HG03135 (cell line): ENCODE data around the gene OR2W1.

Experiments used
- ATAC-seq: cut with Tn5 transposase; IDR thresholded peaks from one replicate; pipeline ENCODE4 v1.9.1; 2021; ENCODE audit warnings: mild to moderate bottlenecking, moderate library complexity; ENCODE audit not compliant: unreplicated experiment

OR2W1 gene, protein sequence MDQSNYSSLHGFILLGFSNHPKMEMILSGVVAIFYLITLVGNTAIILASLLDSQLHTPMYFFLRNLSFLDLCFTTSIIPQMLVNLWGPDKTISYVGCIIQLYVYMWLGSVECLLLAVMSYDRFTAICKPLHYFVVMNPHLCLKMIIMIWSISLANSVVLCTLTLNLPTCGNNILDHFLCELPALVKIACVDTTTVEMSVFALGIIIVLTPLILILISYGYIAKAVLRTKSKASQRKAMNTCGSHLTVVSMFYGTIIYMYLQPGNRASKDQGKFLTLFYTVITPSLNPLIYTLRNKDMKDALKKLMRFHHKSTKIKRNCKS

GRCh38 chr6:29045075-29045474 lies at the start of gene OR2W1:
Gene OR2W1 (minus strand): TSS chr6:29045175. CDS start chr6:29045175, 0 bp downstream.
- no peak for ATAC-seq

- ATAC-seq, result no peak
These were observed 48.0 kb upstream of the OR2W1 start for GRCh38 chr6:29092957-29093356.

GRCh38 chr6:29087213-29087612 lies 42.2 kb upstream of the OR2W1 start, which contains the start of gene OR2B3:
Gene OR2B3 (minus strand): TSS chr6:29087313. CDS start chr6:29087248, 65 bp downstream.
- ATAC-seq, result no peak

DNA sequence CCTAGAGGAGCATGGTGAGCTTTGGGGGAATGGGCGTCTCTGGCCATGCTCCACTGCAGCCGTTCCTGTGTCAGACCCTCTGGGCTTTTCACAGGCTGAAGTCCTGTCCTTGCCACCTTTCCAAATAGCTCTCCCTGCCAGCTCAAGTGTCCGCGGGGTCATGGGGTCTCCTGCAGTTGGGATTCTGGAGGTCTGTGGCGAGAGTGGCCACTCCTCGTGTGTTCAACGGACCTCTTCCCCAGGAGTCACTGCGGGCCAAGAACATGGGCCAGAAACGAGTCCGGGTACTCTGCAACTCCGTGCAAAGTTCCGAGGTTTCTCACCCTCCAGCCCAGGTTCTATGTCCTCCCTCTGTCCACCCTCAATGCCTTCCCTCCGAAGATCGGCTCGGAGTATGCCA lies 37.5 kb upstream of the OR2W1 start:
- ATAC-seq, result no peak

- no peak for ATAC-seq
These were observed 36.3 kb upstream of the OR2W1 start for GRCh38 chr6:29081312-29081711.

- ATAC-seq, result no peak
These were observed 34.2 kb upstream of the OR2W1 start for GRCh38 chr6:29079203-29079602.

DNA sequence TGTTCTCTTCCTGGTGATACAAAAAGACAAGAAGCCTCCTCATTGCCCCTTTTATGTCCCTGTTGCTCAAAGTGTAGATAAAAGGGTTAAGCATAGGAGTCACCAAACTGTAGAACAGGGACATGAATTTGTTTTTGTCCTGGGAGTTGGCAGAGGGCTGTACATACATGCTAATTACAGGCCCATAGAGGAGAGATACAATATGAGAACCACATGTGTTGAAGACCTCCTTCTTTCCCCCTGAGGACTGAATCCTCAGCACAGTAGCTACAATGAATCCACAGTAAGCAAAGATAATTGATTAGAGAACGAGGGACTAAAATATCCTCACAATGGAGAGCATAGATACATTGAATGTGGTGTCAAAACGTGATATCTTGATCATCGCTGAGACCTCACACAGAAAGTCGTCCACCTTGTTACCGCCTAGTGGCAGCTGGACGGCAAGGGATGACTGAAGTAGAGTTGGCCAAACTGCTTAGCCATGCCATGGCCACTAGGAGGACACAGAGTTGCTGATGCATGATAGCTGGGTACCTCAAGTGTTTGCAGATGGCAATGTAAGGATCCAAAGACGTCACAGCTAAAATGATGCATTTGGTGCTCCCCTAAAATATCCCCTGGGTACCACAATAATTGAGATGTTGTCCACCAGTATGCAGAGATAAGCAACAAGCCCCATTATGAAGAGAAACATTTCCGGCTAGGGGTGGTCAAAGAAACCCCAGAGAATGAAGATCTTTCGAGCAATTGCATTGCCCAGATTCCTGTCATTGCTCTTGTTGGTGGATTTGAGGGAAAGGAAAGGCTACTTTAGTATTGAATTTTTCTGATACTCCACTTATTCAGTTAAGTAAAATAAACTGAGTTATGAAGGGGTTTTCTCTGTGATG lies 27.1 kb upstream of the OR2W1 start:
- no peak for ATAC-seq

GRCh38 chr6:29051680-29052079 lies 6.7 kb upstream of the OR2W1 start:
- ATAC-seq, result no peak

DNA sequence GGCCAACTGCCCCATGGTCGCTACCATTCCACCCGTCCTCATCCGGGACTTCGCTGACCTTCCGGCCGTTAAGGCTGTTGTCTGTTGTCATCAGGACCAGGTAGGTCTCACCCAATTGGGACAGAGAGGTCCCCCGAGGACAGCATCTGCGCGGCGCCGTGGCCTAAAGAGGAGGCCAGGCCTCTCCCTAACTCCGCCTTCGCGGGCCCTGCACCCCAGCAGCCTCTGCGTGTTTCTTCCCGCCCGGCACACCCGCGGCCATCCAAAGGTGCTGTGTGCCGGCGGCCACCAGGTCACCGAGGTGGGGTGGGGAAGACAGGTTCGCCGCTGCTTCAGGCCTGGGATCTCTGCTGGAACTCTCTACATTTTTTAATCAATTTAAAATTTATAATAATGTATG lies 9.0 kb downstream of the OR2W1 start:
- ATAC-seq, result no peak

- ATAC-seq, result no peak
These were observed 16.2 kb downstream of the OR2W1 start for GRCh38 chr6:29028821-29029220.

DNA sequence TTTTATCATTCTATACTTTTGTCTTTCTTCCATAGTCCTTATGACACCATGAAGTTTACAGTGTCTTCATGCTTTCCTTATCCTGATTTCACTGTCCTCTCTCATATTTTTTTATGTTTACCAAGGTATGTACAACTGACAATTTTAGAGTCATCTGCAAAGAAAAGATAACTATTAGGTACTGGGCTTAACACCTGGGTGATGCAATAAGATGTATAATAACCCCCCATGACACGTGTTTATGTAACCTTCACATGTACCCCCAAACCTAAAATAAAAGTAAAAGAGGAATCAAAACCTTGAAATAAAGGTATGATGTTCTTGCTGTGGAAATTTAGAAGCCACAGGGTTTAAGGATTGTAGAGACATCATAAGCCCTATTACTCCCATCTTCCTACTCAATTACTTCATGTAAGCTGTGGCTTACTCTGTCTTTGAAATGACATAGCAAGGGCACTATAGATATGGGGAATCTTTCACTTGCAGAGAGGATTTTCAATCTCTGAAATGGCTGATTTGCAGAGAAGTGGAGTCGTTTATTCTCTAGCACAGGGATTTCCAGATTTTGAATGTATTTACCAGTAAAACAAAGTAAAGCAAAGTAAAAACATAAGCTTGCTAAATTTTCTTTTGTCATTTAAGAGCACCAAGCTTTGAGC lies 18.9 kb downstream of the OR2W1 start:
- no peak for ATAC-seq

- ATAC-seq, result no peak
These were observed 23.5 kb downstream of the OR2W1 start for GRCh38 chr6:29021434-29021833.

DNA sequence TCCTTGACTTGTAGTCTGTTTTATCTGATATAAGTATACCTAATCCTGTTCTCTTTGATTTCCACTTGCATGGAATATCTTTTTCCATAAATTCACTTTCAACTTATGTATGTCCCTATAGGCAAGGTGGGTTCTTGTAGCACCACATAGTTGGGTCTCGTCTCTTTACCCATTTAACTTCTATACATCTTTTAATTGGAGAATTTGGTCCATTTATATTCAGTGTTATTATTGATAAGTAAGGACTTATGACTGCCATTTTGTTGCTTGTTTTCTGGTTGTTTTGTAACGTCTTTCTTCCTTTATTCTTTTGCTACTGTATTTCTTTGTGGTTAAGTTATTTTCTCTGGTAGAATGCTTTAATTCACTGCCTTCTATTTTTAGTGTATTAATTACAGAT lies 25.3 kb downstream of the OR2W1 start:
- ATAC-seq, result no peak

DNA sequence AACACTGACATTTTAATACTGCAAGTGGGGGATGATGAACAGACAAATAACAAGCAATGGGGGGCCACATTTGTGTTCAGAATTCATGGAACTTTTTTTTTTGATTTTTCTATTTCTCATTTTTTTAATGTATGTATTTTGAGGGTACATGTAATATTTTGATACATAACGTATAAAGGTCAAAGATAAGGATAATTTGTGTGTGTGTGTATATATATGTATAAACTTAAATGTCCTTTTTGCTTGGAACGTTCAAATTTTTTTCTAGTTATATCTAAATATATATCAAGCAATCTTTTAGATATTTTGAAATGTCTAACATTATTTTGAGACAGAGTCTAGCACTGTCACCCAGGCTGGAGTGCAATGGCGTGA lies 27.6 kb downstream of the OR2W1 start:
- no peak for ATAC-seq

DNA sequence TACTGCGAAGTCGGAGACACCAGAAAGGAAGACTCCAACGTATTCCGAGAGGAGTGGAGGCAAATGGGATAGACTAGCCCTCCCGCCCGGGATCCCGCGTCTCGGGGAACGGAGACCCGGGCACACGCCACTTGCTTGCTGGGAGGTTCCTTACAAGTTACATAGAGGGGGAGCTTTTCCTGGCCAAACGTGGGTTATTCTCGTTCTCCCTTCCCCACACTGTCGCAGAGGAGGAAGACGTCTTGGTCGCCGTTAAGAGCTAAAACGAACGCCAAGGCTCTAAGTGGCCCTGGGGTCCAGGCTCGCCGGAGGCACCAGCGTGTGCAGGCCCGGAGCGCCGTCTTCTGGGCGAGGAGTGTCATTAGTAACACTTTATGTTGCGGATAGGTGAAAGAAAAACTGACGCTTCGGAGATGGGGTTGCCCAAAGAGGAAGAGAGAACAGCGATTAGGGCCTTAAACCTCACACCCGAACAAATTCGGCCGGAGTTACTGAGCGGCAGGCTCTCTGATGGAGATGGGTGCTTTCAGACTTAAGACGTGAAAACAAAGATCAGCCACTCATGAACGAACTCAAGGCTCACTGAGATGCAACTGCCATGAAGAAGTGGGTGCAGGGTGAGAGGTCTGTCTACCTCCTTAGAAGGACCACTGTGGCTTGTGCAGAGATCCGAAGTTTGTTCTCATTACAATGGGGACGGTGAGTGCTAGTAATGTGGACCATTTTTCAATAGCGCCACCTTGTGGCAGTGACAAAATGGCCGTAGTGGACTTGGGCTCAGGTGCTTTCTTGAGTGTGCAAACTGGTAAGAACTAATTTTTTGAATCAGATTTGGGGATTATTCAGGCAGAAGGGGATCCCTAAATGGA lies 28.2 kb downstream of the OR2W1 start:
- peak; percentile 83 for ATAC-seq

- ATAC-seq, result no peak
These were observed 30.0 kb downstream of the OR2W1 start for GRCh38 chr6:29014729-29015608.

GRCh38 chr6:29011276-29011734 lies 33.7 kb downstream of the OR2W1 start:
- ATAC-seq, result no peak

DNA sequence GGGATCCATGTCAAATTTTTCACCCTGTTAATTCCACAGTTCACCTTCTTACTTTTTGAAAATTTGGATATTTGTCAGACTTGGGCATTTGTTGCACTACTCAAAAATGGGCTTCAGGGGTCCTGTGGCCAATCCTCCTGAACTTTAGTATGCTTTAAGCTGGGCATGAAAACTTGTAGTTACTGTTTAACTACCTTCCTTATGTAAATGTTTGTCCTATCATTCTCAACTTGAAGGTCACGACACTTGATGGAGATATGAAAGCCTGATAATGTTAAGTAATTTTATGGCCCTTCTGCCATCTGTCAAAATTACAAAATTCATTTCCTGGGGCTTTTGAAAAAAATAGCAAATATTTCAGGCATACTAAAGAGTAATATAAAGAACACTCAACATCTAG lies 35.6 kb downstream of the OR2W1 start:
- ATAC-seq, result no peak

- ATAC-seq, result no peak
These were observed 36.9 kb downstream of the OR2W1 start for GRCh38 chr6:29008089-29008488.
